Prostate gland (tissue), 2 donors: ENCODE measurements around the gene LUC7L2.

ENCODE experiments used
- CTCF ChIP-seq, 4 experiments: fragments of 200-600 bp in 2 of 4; fragments of 450-650 bp in 2 of 4; sonication (generic) in 2 of 4; IDR thresholded peaks; 1 replicate in 3 of 4; 2 replicates in 1 of 4; pipeline ENCODE4 v1.5.1; 2016 to 2019; ENCODE audit warnings: antibody characterized with exemption in 4 of 4, mild to moderate bottlenecking in 2 of 4, moderate library complexity in 2 of 4
- POLR2A ChIP-seq: fragments of 450-650 bp; IDR thresholded peaks from one replicate; pipeline ENCODE4 v1.6.1; 2016; ENCODE audit warnings: antibody characterized with exemption, mild to moderate bottlenecking

- TF ChIP-seq CTCF (IDR thresholded peaks at IDR 0.05) = no peak
- TF ChIP-seq POLR2A = no peak
These were observed 112.2 kb downstream of the LUC7L2 start for GRCh38 chr7:139471740-139472353.
